Stimulated activated CD8-positive, alpha-beta memory T cell treated with anti-CD3 and anti-CD28 coated beads, Interleukin-2, amount 100 ng/mL, for 1 hour (primary cell): ENCODE results near the gene BRAP.
"Not testable (repeated sequence)": the region's sequence is repeated elsewhere in the genome, so short reads cannot be mapped to it uniquely, and the experiment has no call there.

Source experiments
- DNase-seq, 2 donors: peaks; one replicate each; pipeline ENCODE4 v3.0.0-alpha.2; 2020; ENCODE audit warnings: low read depth in 2 of 2

BRAP gene

DNA sequence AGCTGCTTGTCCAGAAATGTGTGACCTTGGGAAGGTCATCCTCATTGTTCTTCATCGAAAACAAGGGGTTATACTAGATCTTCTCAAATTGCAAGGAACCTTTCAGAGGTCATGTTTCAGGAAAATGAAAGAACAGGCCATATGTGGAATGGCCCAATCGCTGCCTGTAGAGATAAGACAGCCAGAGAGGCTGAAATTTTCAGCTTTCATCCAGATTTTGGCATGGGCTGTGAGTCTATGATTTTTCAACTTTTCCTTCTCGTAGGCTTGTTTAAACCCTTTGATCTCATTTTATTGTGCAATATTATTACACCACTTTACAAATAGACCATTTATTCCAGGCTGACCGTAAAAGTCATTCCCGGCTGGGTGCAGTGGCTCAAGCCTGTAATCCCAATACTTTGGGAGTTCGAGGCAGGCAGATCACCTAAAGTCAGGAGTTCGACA, 69.6 kb downstream of the BRAP start:
- no peak for DNase-seq

DNA sequence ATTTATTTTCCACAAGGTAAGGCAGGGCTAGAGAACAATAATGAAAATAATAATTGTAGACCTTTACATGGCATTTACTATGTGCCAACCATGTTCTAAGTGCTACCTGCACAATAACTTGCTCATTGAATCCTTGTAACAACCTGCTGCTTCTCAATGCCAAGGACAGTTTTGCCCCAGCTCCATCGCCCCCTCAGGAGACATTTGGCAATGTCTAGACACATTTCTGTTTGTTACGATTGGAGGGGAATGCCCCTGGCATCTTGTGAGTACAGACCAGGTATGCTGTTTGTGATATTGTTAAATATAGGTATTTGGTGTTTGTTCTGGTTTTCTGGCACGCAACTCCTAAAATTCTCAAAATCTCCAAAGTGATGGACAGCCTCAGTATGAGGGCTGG, 78.5 kb downstream of the BRAP start:
- no peak for DNase-seq

DNA sequence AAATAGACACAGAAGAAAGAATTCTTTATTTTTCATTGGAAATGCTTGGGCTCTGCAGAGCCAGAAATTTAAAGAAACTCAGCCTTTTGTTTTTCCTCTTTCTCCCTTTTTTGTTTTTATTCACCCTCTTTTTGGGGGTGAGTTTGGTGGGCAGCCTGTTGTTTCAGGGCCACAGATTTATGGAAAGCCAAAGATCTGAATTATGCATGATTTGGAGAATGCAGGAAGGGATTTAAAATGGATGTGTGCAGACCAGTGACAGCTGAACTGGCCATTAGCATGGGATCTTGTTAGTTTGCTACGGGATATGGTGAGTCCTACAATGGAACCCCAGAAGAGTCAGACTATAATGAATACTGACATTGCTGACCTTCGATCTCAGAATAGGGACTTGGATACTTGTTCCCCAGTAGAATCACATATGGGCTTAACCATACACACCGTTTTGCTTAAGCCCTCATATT, 79.0 kb downstream of the BRAP start:
- DNase-seq, result no peak

DNA sequence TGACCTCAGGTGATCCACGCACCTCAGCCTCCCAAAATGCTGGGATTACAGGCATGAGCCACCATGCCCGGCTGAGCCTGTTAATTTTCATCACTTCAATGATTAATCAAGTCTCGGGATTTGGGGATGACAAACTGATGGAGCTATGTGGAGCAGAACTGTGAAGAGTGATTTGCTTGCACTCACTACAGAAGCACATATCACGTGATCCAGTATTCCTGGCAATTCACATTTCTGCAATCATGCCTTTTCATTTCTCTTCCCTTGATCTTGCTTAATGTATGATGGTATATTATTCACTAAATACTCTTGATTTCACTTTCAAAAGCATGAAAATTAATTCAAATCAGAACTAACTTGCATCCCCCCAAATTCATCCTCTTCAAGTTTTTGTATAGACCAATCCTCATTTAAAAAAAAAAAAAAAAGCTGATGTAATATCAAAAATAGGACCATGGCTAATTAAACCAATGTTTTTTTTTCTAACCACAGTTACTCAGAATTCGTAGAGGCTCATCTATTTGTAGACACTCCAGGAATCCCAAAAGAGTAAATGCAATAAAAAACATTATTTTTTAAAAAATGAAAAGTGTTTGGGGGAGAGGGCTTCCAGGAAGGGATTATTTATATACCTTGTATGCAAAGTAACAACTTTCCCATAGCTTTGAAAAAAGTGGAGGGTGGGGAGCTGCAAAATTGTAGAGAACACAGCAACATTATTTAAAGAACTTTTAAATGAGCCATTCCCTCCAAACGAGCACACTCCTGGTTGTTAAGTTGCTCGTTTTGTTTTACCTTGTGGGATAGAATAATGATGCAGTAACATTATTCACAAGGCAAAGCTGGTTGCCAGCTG, 79.6 kb downstream of the BRAP start:
- no peak for DNase-seq

DNA sequence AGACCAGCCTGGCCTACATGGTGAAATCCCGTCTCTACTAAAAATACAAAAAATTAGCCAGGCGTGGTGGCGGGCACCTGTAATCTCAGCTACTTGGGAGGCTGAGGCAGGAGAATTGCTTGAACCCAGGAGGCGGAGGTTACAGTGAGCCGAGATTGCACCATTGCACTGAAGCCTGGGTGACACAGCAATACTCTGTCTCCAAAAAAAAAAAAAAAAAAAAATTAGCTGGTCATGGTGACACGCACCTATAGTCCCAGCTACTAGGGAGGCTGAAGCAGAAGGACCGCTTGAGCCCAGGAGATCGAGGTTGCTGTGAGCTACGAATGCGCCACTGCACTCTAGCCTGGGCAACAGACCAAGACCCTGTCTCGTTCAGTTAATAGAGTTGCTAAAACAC, 82.9 kb downstream of the BRAP start:
- DNase-seq, result not testable (repeated sequence)

DNA sequence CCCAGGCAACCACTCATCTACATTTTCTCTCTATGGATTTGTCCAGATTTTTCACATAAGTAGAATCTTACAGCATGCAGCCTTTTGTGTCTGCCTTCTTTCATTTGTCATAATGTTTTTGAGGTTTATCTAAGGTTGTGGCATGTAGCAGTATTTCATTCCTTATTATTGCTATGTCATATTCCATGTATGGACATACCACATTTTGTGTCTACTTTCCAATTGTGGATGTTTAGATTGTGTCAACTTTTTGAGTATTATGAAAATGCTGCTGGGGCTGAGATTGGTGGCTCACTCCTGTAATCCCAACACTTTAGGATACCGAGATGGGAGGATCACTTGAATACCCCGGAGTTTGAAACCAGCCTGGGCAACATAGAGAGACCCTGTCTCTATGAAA, 83.4 kb downstream of the BRAP start:
- DNase-seq, result no peak

DNA sequence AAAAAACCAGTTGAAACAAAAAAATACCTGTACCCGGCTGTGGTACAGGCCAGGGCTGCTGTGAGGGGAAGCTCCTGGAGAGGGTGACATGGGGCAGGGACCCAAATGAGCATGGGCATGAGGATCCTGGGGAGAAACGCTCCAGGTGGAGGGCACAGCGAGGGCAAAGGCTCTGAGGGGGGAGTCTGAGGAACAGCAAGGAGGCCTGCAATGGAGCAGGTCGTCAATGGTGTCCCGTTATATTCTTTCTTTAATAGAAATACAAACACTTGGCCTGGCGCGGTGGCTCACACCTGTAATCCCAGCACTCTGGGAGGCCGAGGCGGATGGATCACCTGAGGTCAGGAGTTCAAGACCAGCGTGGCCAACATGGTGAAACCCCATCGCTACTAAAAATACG, 84.8 kb downstream of the BRAP start:
- not testable (repeated sequence) for DNase-seq

DNA sequence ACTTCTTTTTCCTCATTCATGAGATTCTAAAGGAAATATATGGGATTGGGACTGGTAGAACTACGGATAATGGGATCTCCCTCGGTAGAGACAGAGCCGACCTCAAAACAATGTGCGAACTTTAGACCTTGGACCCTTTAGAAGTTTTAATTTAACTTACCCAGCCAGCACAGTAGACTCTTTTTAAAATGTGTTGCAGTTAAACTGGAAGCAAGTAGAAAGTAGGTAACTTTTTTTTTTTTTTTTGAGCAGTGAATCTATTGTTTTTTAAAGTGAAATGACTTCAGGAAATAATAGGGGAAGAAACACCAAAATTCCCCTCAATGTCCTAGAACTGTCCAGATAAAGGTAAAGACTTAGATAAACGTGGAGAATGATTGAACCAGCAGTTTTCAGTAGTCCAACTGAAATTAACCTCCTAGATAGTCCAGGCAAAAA, 85.5 kb downstream of the BRAP start:
- no peak for DNase-seq

DNA sequence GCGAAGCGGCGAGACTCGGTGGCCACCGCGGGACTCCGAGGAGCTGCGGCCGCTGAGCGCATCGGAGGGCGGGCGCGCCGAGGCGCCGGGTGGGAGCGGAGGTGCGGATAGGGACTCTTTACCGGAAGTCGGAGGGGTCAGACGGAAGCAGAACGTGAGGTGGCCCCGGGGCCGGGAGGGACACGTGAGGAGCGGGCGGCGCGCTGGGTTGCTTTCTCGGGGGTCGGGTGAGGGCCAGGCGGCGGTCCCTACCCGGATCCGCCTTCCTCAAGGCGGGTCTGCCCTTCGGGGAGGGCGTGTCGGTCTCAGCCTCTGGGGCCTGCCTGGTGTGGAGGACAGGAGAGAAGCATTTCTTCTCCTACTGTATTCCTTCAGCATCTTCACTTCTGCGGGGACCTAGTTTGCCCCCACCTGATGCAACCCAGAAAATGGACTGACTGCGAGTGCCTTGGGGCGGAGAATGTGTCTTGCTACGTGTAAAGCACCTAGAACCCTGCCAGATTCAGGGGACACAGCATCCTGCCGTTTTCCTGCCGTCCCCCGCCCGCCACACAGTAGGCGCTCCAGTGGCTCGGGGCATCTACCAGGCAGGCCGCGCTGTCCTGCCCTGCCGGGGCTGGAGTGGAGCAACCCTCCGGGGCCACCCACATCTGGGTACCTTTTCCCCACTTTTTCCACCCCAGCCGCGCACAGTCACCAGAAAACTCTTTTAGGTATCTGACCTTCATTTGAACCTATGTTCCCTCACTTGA, 86.1 kb downstream of the BRAP start:
- DNase-seq, result peak; percentile 58 to 72

DNA sequence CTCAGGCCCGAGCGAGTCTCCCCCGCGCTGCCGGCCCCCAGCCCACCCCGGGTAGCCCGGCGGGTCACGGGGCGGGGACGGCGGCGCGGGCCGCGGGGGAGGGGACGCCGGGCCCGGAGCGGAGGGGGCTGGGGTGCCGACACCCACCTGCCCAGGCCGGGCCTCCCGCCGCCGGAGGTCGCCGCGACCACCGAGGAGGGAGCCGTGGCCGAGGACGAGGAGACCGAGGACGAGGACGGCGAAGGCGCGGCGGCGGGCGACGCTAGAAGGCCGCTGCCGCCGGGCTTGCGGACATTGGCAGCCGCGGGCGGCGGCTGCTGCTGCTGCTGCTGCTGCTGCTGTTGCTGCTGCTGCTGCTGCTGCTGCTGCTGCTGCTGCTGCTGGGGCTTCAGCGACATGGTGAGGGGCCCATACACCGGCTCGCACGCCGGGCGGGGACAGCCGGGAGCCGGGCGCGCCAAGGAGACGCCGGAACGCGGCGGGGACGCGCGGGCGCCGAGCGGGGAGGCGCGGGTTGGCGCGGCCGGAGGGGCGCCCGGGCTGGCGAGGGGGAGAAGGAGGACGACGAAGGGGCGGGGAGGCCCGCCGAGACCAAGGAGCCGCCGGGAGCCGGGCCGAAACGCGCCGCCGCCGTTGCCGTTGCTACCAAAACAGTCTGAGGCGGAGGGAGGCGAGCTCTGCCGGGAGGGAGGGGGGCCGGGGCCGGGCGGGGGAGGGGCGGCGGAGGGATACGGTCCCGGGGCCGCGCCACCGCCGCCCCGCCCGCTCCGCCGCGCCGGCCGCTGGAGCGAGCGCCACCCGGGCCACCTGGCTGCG, 86.9 kb downstream of the BRAP start, which contains the start of gene ATXN2:
ATXN2 (minus strand) TSS at position 679 of the 816 bp plus-strand sequence; CDS start at position 398, 281 bp downstream.
- DNase-seq, result peak; percentile 33 to 58

DNA sequence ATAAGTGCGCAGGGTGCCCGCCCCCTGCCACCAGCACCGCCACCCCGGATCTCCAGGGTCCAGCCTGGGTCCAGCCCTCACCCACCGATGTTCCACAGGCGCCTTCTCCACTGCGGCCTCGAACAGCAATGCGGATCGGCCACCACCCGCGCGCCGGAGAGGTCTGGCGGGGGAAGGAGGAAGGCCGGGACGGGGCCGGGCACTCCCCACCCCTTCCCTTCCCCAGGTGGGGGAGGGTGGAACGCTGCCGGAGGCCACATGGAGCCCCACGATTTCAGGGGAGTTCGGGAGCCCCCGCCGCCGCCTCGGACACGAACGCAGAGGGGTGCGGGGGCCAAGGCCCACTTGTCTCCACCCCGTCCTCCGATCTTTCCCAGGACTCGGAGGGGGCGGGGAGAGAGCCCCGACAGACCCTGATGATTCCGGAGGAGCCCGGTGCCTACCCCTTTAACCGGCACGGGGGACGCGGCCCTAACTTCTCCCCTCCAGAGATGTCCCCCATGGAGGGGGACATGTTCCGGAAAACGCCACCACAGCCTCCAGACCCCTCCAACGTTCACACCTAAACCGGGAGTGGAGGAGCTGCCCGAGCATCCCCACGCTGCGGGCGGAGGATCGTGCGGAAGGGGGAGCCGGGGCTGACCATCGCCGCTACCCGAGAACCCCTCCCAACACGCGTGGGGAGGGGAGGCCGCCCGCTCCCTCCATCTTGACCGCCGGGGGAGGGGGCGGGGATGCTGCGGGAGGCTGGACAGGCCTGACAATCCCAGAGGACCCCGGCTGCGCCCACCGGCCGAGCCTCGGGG, 87.7 kb downstream of the BRAP start:
- DNase-seq, result no peak

DNA sequence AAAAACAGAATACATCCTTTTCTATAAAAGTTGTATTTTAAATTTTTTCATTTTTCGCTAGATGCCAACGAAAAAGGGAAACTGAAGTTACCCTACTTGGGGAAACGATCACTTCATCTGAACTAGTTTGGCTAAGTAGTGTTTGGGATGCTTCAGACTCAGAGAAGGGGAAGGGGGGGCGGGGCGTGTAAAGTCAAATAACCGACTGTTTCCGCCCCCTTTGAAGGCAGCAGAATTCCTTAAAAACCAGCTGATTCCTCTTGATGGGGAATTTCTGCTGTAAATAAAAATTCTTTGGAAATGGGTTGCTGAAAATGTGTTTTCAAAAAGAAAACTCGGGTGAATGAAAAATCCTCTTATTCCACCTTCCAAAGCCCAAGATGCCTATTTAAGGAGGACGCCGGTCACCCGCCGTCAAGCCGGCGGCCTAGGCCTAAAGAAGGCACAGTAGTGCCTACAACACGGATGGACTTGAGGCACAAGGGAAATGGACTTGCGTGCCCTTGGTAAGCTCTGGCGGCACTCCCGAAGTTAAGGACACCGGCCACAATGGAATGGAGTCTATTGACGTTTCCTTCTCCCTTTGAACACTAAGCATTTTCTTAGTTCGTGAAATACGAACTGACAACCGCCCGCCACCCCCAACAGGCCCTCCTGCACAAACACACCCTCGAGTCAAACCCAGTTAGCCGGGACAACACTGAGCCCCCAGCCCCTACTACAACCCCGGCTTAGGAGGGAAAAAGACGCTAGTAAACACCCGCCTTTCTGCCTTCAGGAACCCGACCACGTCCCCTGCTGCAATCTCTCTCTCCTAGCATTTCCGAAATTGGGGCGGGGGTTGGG, 88.5 kb downstream of the BRAP start:
- DNase-seq, result no peak

DNA sequence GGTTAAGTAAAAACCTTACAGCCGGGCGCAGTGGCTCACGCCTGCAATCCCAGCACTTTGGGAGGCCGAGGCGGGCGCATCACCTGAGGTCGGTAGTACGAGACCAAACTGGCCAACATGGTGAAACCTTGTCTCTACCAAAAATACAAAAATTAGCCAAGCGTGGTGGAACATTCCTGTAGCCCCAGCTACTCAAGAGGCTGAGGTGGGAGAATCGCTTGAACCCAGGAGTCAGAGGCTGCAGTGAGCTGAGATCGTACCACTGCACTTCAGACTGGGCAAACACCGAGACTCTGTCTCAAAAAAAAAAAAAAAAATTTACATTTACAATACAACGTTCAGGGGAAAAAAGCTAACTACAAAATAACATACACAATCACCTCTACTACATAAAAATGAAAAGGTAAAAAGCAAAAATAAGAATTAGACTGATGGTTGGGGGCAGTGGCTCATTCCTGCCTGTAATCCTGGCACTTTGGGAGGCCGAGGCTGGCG, 90.4 kb downstream of the BRAP start:
- DNase-seq, result not testable (repeated sequence)
